Subcutaneous adipose tissue (tissue), 4 donors: Measurements from ENCODE around the gene POU3F1. TPM values are rescaled to one million over a fixed set of nuclear protein-coding genes. Genes with fewer than 3 reads are reported as not detected.

Source experiments
- total RNA-seq, 4 donors: library from RNA; depleted of rRNA; stranded (reverse); fragments of >200 nt; gene quantifications; one replicate each; pipeline ENCODE4 v1.1.0, GENCODE V29; 2016
- TF ChIP-seq, protein P1 (sequence below): fragments of 450-650 bp; IDR thresholded peaks from one replicate; pipeline ENCODE4 v1.5.1; 2016; ENCODE audit warnings: low read depth, mild to moderate bottlenecking, control low read depth, antibody characterized with exemption, moderate library complexity

Gene POU3F1
- total RNA-seq, 4 donors from 2014 or later: not detected

DNA sequence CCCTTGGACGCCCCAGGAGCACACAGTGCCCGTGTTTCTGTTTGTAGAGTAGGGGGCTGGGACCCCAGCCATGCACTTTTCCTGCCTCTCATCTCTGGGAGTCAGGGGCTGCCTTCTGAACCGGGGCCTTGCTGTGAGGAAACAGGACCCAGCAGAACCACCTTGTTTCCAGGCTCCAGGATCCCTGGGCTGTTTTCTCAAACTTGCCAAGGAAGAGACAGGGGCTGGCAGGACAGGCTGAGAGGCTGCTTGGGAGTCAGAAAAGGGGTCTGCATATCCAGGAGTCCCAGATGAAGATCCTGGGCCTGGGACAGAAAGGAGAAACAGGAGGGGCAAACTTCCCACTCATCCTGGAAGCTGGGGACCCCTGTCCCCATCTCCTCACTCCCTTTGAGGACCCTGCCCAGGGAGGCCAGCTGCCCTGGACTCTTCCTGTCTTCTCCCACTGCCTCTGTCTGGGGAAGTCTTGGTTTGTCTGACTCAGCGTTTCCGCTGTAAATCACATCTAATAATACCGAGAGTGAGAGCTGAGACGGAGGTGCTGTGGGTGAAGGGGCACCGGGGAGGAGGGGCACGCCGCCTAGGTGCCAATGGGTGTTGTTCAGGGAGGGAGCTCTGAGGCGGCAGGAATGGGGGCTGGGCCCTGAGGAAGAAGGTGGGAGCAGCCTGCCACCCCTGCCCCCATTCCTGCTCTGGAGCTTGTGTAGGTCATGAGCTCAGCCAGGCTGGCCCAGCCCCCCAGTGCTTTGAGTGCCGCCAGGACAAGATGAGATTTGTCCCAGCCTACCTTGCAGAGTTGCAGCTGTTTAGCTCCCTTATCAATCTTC is 16.7 kb downstream of the POU3F1 start:
- TF ChIP-seq, protein P1, sequence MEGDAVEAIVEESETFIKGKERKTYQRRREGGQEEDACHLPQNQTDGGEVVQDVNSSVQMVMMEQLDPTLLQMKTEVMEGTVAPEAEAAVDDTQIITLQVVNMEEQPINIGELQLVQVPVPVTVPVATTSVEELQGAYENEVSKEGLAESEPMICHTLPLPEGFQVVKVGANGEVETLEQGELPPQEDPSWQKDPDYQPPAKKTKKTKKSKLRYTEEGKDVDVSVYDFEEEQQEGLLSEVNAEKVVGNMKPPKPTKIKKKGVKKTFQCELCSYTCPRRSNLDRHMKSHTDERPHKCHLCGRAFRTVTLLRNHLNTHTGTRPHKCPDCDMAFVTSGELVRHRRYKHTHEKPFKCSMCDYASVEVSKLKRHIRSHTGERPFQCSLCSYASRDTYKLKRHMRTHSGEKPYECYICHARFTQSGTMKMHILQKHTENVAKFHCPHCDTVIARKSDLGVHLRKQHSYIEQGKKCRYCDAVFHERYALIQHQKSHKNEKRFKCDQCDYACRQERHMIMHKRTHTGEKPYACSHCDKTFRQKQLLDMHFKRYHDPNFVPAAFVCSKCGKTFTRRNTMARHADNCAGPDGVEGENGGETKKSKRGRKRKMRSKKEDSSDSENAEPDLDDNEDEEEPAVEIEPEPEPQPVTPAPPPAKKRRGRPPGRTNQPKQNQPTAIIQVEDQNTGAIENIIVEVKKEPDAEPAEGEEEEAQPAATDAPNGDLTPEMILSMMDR: no peak

DNA sequence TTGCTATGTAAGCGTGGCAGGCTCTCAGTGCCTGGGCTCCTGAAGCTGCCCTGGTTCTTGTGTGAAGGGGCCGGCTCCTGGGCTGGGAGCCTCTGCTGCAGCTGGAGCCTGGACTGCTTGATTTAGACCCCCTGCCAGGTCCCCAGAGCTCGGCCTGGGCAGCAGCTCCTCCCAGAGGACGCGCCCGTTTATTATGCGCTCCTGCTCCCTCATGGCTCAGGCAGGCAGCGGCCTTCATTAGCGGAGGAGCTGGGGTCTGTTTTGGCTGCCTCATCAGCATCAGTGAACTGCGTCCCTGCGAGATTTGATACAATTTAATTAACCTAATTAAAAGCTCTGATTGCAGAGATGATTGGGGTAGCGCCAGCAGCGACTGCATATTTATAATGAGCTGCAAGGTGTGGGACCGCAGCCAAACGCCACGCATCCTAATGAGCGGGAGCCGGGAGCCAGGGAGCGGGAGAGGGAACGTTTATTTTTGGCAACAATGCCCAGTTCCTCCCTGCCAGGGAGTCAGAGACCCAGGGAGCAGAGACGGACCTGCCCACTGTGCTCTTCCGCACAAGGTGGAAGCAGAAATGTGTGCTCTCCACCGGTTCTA is 17.4 kb downstream of the POU3F1 start:
- TF ChIP-seq, protein P1: no peak

DNA sequence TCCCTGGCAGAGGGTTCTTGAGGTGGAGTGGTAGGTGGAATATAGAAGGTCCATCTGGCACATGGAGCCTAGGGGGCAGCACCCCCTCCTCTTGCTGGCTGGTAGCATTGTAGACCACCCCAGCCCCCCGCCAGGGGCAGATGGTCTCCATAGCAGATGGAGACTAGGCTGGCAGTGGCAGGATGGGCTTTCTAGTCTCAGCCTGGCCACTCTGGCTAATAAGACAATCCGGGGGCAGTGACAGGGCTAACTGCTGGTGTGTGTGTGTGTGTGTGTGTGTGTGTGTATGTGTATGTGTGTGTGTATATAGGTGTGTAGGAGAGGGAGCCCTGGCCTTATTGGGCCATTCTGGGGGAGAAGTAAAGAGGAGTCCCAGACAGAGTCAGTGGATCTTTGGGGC is 17.9 kb downstream of the POU3F1 start:
- TF ChIP-seq, protein P1: no peak

DNA sequence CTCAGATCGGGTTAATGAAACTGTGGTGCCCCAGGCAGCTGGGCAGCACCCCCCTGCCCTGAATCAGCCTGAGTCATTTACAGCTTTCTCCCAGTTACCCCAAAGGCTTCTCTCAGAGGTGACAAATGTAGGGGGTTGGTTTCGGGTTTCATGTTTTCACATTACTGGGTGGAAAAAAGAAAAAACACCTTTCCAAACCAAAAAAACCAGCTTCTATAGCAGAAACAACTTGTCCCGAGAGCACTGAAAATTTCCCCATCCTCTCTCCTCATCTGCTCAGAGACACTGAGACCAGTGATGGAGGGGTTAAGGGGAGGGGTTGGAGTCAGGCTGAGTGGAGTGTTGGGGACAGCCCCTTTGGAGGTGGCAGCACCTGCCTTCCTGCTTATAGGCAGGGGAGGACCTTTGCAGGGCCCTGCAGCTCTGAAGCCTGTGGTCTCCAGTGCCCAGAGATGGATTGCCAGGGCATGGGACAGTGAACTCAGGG is 18.4 kb downstream of the POU3F1 start:
- TF ChIP-seq, protein P1: no peak

DNA sequence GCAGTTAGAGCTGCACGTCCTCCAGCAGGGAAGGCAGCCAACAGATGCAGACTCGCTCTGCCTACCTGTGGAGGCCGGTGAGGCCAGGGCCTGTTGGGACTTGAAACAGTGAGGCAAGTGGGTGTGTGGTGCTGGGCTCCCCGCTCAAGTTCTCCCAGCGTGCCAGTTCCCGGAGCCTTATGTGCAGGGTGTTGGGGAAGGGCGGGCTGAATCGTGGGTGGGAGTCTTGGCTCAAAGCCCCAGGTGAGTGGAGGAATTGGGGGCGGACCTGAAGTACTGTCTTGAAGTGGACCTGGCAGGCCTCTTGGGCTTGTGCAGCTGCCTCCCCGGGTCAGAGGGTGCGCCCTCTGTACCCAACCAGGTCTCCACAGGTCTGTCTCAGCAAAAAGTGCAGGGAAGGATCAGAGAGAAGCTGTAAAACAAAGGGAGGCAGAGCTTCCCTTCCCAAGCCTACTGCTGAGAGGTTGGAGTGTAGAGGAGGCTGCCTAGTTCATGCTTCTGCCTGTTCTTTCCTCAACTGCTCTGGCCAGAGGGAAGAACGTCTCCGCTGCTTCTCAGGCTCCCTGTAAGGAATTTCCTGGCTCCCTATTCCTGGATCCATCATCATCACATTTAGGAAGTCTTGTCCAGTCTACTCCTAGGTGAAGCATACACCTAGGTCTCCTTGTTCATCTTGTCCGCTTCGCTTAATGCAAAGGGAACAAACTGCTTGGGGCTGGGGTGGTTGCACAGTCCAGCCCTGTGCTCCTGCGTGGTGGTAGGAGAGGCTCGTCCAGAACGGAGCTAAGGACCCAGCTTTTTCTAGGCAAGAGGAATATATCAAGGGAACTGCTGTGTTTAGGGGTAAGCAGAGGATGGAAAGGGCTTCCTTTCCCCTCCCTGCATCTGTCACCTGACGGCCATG is 19.1 kb downstream of the POU3F1 start:
- TF ChIP-seq, protein P1: no peak

DNA sequence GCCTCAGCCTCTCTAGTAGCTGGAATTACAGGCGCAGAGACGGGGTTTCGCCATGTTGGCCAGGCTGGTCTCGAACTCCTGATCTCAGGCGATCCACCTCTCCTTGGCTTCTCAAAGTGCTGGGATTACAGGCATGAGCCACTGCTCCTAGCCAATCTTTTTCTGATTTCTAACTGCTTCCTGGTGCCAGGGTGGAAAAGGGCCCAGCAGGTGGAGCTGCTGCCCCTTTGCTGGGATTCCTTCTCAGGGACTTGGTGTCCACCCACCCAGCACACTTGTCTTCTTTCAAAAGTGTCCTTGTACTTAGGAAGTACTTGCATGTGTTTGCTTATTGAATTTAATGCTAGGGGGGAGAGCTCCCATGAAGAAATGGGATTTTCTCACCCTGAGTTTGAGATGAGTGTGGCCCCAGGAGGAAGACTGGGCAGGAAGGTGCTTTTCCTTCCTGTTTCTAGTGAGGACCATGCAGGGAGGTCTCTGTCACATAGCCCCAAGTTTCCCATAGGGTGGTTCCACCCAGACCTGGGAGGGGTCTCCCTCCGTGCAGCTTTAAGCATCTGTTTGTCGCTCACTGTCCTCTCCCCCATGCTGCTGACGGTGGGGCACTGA is 19.9 kb downstream of the POU3F1 start:
- TF ChIP-seq, protein P1: no peak
